GM23338 (cell line): ENCODE results near the gene HACD2.

Source experiments
- CREB1 ChIP-seq: fragments of 250-450 bp; sonication (Bioruptor Pico); IDR thresholded peaks from 2 replicates; pipeline ENCODE4 v1.5.0; 2020; ENCODE audit warnings: low read depth, mild to moderate bottlenecking, moderate library complexity
- CTCF ChIP-seq, 2 experiments: fragments of 200-600 bp in 1 of 2; sonication (generic) in 1 of 2; conservative IDR thresholded peaks; 2 replicates each; pipeline versions ENCODE4 v1.5.1 to v1.6.1; 2016 to 2017; ENCODE audit warnings: antibody characterized with exemption in 2 of 2, low read depth in 2 of 2, mild to moderate bottlenecking in 2 of 2, moderate library complexity in 1 of 2
- EZH2 ChIP-seq: fragments of 200-600 bp; sonication (generic); IDR thresholded peaks from one replicate; pipeline ENCODE4 v1.8.0; 2017; ENCODE audit warnings: antibody characterized with exemption, mild to moderate bottlenecking, low read depth; ENCODE audit not compliant: unreplicated experiment
- EZH2phosphoT487 ChIP-seq: fragments of 200-600 bp; sonication (generic); IDR thresholded peaks from one replicate; pipeline ENCODE4 v1.8.1; 2018; ENCODE audit warnings: antibody characterized with exemption; ENCODE audit not compliant: unreplicated experiment
- REST ChIP-seq: IDR thresholded peaks from one replicate; pipeline ENCODE4 v1.6.1; 2018; ENCODE audit warnings: antibody characterized with exemption; ENCODE audit not compliant: unreplicated experiment

GRCh38 chr3:123616593-123616992, 31.7 kb upstream of the HACD2 start:
- TF ChIP-seq CTCF (conservative IDR thresholded peaks at IDR 0.05; ENCODE audit: low read depth in 2 of 2) (no peak), EZH2phosphoT487 (no peak), EZH2 (no peak), REST (no peak), CREB1 (CRISPR knock-in tag) (no peak)
